ENCODE measurements around the gene NR2F2. TPM values are rescaled to one million over a fixed set of nuclear protein-coding genes. Genes with fewer than 3 reads are reported as not detected.

The NR2F2 gene
- total and polyA plus RNA-seq, 5 experiments from 2014 or later, result not detected

DNA sequence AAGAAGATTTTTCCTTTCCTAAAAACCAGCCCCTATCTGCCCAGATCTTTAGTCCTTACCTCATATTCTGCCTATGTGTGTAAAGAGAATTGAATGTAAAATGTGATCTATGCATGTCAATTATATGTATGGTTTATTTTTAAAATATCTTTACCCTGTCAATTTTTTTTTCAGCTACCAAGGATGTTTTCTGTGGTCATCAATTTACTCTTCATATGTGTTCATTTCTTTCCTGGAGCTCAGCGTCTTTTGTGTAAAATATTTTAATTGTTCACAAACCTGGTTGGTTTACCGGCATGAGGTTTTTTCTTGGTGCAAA, 1.7 kb upstream of the NR2F2 start:
- ATAC-seq, result no peak
- H3K9me3 Mint-ChIP-seq, result peaks cover 0 to 34% (median 8%) of the 10 kb centered on the region in 9 donors
- peaks cover 13 to 44% (median 29%) of the 10 kb centered on the region in 4 donors for H3K4me1 Mint-ChIP-seq
- peaks cover 0 to 19% (median 16%) of the 10 kb centered on the region in 3 donors for H3K36me3 Mint-ChIP-seq
- peaks cover 51 to 90% (median 75%) of the 10 kb centered on the region in 5 donors for H3K27me3 Mint-ChIP-seq
- H3K27ac Mint-ChIP-seq, result no peak overlapping the region
- no peak for DNase-seq
- no peak overlapping the region for H3K4me3 Mint-ChIP-seq
- POLR2A ChIA-PET, result no interaction called here

DNA sequence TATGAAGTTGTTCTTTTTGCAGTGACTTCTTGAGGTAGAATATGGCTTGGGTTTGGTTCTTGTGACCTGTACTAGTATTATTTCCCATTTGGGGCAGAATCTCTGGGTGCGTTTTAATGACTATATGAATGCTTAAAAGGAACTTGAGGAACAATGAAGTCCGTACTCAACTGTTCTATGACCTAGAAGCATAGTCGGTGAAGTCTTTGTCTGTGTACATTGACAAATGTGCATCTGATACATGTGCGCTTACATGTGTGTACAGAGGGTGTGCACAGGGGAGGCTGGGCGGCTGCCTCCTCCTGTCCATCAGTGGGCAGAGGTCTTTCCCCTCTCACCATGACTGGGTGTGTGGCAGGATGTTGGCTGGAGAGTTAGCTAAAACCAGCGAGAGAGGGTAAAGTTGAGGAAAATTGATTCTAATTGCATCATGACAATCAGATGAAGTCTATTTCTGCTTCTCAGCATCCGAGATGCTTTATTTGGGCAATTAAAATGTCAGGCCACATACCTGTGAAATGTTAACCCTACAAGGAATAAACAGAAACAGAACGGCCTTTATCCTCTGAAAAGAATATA, 1.0 kb upstream of the NR2F2 start:
- DNase-seq, result no peak
- Mint-ChIP-seq H3K27me3 (peaks cover 46 to 90% (median 72%) of the 10 kb centered on the region in 5 donors), H3K9me3 (peaks cover 0 to 34% (median 8%) of the 10 kb centered on the region in 9 donors), H3K4me3 (peak overlapping the region; percentile 8 to 84 (median 70)), H3K27ac (no peak overlapping the region), H3K36me3 (peaks cover 0 to 19% (median 16%) of the 10 kb centered on the region in 3 donors), H3K4me1 (peaks cover 13 to 44% (median 29%) of the 10 kb centered on the region in 4 donors)
- no peak for ATAC-seq
- POLR2A ChIA-PET, result no interaction called here

DNA sequence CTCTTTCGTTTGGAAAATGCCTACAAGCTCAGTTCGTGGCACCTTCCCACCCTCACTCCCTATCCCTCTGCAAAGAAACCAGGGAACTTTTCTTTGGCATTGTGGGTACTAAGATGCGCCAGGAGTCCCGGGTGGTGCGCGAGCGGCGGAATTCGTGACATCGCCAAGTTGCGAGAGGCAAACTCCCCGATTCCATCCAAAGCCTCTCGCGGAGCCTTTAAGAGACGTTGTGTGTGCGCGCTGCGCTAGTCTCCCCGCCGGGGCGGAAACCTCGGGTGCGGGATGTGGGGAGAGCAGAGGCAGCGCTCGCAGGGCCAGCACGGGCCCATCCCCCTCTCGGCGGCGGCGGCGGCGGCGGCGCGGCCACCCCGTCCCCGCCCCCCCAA, 443 bp upstream of the NR2F2 start:
- POLR2A ChIA-PET, result no interaction called here
- DNase-seq, result no peak
- peaks cover 0 to 22% (median 12%) of the 10 kb centered on the region in 3 donors for H3K36me3 Mint-ChIP-seq
- peaks cover 0 to 33% (median 8%) of the 10 kb centered on the region in 9 donors for H3K9me3 Mint-ChIP-seq
- peaks cover 13 to 44% (median 29%) of the 10 kb centered on the region in 4 donors for H3K4me1 Mint-ChIP-seq
- peaks cover 45 to 90% (median 70%) of the 10 kb centered on the region in 5 donors for H3K27me3 Mint-ChIP-seq
- no peak overlapping the region for H3K27ac Mint-ChIP-seq
- peak in 1 of 2 donors; percentile 33 for ATAC-seq
- peak overlapping the region; percentile 59 to 84 (median 70) for H3K4me3 Mint-ChIP-seq

DNA sequence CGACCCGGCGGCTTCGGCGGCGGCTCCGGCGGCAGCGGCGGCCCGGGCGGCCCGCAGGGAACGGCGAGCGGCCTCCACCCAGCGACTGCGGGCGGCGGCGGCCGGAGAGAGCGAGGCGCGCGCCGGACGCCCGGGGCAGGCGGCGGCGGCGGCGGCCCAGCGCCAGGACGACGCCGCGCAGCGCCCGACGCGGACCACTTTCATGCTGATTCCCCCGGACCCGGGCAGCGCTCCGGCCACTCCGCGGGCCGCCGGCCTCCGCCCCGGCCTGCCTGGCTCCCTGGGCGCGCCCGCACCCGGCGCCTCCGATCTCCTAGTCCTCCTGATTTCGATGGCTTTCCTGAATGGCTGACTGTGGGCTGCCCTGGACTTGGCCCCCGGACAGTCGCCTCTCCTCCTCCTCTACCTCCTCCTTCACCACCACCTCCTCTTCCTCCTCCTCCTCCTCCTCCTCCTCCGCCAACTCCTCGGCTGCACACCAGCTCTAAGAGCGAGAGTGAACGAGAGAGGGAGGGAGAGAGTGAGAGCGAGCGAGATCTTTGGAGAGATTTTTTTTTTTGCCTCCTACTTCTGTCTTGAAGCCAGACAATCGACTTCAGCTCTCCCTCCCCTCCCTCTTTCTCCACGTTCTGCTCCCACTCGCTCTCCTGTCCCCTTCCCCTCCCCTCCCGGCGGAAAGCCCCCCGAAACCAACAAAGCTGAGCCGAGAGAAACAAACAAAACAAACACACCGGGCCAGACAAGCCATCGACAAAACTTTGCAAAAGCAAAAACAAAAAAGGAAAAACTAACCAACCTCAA, 844 bp downstream of the NR2F2 start:
- Mint-ChIP-seq H3K9me3 (peaks cover 0 to 35% (median 12%) of the 10 kb centered on the region in 9 donors), H3K4me3 (peak overlapping the region; percentile 31 to 84 (median 62)), H3K27ac (no peak overlapping the region), H3K4me1 (peaks cover 13 to 40% (median 29%) of the 10 kb centered on the region in 4 donors), H3K36me3 (peaks cover 0 to 23% (median 3%) of the 10 kb centered on the region in 3 donors), H3K27me3 (peaks cover 45 to 90% (median 70%) of the 10 kb centered on the region in 5 donors)
- ATAC-seq, result no peak
- no peak for DNase-seq
- POLR2A ChIA-PET, result no interaction called here

DNA sequence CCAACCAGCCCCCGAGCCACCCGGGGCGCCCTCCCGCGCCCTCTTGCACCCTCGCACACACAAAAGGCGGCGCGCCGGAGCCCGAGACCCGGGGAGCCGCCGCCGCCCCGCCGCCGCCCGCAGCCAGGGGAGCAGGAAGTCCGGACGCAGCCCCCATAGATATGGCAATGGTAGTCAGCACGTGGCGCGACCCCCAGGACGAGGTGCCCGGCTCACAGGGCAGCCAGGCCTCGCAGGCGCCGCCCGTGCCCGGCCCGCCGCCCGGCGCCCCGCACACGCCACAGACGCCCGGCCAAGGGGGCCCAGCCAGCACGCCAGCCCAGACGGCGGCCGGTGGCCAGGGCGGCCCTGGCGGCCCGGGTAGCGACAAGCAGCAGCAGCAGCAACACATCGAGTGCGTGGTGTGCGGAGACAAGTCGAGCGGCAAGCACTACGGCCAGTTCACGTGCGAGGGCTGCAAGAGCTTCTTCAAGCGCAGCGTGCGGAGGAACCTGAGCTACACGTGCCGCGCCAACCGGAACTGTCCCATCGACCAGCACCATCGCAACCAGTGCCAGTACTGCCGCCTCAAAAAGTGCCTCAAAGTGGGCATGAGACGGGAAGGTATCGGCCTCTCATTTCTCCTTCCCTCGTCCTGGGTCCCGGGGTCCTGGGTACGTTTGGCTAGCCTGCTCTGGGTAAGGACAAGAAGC, 1.6 kb downstream of the NR2F2 start:
- Mint-ChIP-seq H3K27ac (peak overlapping the region in 1 of 10 donors; percentile 53), H3K9me3 (peaks cover 0 to 36% (median 20%) of the 10 kb centered on the region in 9 donors)
- POLR2A ChIA-PET, result no interaction called here

DNA sequence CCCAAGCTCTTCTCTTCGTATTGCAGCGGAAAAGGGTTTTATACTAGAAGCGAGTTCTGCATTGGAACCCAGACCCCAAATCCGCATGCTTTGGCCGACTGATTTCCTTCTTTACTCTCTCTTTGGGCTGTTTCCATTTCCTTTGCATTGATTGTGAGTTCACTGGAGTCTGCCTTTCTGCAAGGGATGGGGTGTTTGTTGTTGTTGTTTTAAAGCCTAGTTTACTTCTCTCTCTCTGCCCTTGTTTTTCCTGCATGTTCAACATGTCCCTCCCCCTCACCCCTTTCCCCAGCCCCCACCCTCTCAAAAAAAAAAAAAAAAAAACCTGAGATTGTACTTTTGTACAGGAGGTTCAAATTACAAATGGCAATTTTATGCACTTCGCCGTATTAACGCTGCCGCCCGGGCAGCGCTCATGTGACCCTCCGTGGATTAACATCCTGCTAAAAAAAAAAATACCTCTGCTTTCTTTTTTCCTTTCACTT, 2.2 kb downstream of the NR2F2 start:
- H3K27ac Mint-ChIP-seq, result peak overlapping the region in 3 of 10 donors; percentile 9 to 71 (median 53)
- peaks cover 0 to 38% (median 20%) of the 10 kb centered on the region in 9 donors for H3K9me3 Mint-ChIP-seq
- peaks cover 11 to 33% (median 23%) of the 10 kb centered on the region in 4 donors for H3K4me1 Mint-ChIP-seq

More for the DNA sequence above, 1.6 kb downstream of the NR2F2 start:
- ATAC-seq (no peak), DNase-seq (no peak)
- Mint-ChIP-seq H3K36me3 (peaks cover 0 to 22% (median 4%) of the 10 kb centered on the region in 3 donors), H3K4me1 (peaks cover 11 to 33% (median 23%) of the 10 kb centered on the region in 4 donors), H3K4me3 (peak overlapping the region; percentile 38 to 85 (median 63)), H3K27me3 (peaks cover 47 to 90% (median 67%) of the 10 kb centered on the region in 5 donors)

DNA sequence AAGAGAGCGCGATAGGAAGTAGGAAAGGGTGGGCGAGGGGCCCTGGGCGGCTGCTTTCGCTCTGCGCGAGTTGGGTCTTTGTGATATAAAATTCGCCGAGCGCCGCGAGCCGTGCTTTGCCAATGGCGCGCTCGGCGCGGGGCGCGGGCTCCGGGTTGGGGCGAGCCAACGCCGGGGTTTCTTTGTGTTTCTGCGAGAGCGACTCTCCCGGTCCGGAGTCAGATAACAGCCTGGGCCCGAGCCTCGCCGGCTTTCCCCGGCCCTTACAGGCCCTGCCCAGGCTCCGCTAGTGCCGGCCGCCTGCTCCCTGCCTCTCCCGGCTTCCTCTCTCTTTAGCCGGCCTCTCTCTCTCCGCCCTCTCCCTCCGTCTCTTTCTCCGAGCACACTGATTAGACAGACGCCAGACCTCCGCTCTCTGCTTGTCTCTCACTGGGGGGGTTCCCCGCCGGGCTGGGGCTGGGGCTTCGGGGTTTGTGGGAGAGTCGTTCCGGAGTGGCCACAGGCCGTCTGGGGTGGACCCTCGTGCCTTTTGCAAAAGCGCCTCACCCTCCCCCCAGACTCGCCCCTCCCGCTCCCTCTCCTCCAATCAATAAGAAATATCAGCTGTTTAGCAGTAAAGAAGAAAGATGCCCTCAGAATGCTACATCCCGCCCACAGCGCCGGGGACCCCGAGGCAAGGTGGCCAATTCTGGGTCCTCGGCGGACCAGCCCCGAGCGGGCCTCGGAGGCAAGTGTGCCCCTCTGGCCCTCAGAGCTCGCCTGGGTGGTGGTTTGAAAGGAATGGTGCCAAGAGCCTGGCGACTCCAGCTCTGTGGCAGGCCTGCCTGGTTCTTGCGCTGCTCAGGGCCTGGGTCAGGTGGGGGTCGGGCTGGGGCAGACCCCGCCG, 2.9 kb downstream of the NR2F2 start:
- H3K27ac Mint-ChIP-seq, result no peak overlapping the region
- peaks cover 4 to 27% (median 8%) of the 10 kb centered on the region in 3 donors for H3K36me3 Mint-ChIP-seq
- H3K27me3 Mint-ChIP-seq, result peaks cover 44 to 89% (median 67%) of the 10 kb centered on the region in 5 donors
- POLR2A ChIA-PET, result no interaction called here
- ATAC-seq, result no peak
- DNase-seq, result no peak
- peaks cover 11 to 33% (median 23%) of the 10 kb centered on the region in 4 donors for H3K4me1 Mint-ChIP-seq
- peaks cover 0 to 37% (median 19%) of the 10 kb centered on the region in 9 donors for H3K9me3 Mint-ChIP-seq
- peak overlapping the region; percentile 52 to 85 (median 66) for H3K4me3 Mint-ChIP-seq

More for the DNA sequence above, 2.2 kb downstream of the NR2F2 start:
- ATAC-seq (no peak), DNase-seq (no peak)
- peaks cover 49 to 92% (median 67%) of the 10 kb centered on the region in 5 donors for H3K27me3 Mint-ChIP-seq
- POLR2A ChIA-PET, result no interaction called here
- H3K36me3 Mint-ChIP-seq, result peaks cover 4 to 27% (median 8%) of the 10 kb centered on the region in 3 donors
- H3K4me3 Mint-ChIP-seq, result peak overlapping the region; percentile 52 to 85 (median 66)

DNA sequence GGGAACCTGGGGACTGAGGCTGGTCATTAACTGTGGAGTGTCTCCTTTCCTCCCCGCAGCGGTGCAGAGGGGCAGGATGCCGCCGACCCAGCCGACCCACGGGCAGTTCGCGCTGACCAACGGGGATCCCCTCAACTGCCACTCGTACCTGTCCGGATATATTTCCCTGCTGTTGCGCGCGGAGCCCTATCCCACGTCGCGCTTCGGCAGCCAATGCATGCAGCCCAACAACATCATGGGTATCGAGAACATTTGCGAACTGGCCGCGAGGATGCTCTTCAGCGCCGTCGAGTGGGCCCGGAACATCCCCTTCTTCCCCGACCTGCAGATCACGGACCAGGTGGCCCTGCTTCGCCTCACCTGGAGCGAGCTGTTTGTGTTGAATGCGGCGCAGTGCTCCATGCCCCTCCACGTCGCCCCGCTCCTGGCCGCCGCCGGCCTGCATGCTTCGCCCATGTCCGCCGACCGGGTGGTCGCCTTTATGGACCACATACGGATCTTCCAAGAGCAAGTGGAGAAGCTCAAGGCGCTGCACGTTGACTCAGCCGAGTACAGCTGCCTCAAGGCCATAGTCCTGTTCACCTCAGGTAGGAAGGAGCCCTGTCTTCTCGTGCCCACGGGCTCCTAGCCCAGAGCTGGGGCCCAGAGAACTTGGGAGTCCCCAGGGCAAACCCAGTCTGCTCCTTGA, 3.7 kb downstream of the NR2F2 start:
- ATAC-seq (no peak), DNase-seq (no peak)
- Mint-ChIP-seq H3K4me3 (peak overlapping the region in 6 of 10 donors; percentile 14 to 85 (median 44)), H3K27me3 (peaks cover 38 to 85% (median 65%) of the 10 kb centered on the region in 5 donors), H3K4me1 (peaks cover 11 to 33% (median 23%) of the 10 kb centered on the region in 4 donors), H3K36me3 (peaks cover 4 to 27% (median 11%) of the 10 kb centered on the region in 3 donors), H3K9me3 (peaks cover 0 to 38% (median 16%) of the 10 kb centered on the region in 9 donors), H3K27ac (no peak overlapping the region)
- POLR2A ChIA-PET, result no interaction called here

DNA sequence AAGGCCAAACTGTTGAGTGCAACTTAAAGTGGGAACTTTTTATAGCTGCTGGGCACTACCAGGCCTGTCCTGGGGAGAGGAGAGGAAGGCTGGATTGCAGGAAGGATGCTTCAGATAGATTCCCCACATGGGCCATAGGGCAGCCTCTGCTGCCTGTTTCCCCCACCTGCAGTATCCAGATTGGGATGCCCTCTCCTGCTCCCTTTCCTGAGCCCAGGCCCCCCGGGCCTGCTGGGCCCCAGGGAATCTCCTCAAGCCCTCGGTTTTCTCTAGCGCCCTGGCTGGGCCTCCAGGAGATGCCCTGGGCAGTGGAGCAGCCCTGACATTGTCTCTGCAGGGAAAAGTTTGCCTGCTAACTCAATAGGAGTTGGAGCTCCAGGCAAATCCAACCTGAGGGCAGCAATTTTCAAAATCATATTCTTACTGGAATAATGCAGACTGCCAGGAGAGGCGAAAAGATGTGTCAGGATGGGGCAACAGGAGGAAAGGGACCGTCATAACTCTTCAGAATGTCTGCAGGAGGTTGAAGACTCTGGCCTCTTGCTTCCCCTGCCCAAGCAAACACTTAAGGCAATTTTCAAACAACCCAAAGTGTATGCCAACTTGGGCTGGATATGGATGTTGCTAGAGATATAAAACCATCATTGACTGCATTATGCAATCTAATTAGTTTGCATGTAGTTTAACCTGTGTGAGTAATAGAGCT, 4.4 kb downstream of the NR2F2 start:
- H3K27ac Mint-ChIP-seq, result no peak overlapping the region
- DNase-seq (no peak), ATAC-seq (no peak)
- POLR2A ChIA-PET, result no interaction called here
- peaks cover 37 to 85% (median 67%) of the 10 kb centered on the region in 5 donors for H3K27me3 Mint-ChIP-seq
- peaks cover under 1 to 40% (median 16%) of the 10 kb centered on the region in 9 donors for H3K9me3 Mint-ChIP-seq
- peak overlapping the region in 4 of 10 donors; percentile 2 to 18 (median 10) for H3K4me3 Mint-ChIP-seq
- H3K4me1 Mint-ChIP-seq, result peaks cover 11 to 26% (median 17%) of the 10 kb centered on the region in 4 donors
- H3K36me3 Mint-ChIP-seq, result peaks cover 7 to 25% (median 11%) of the 10 kb centered on the region in 3 donors

DNA sequence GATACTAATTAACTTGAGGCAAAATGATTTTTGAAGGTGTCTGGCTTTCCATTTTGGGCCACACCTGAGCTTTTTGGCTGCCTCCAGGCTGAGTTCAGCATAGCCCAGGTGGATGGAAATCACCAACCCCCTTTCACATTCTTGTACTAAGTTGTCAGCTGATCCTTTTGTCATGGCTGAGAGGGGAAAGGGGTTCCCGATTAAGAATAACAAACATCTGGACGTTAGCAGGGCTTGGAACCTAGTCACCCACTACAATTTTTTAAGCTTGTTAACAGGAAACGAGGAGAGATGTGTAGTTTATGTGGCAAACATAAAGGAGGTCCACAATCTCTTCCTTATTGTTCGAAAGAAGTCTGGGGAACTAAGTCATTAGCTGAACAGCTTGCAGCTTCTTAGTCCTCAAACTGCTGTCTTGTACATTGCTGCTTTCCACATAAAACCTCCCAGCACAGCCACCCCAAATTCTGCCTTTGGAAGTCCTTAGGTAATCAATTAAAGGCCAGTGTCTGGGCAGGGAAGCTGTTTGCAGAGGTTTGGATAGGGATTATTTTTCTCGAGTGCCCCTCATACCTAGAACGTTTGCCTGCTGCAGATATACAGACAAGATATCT, 5.0 kb downstream of the NR2F2 start:
- H3K27me3 Mint-ChIP-seq, result peaks cover 41 to 85% (median 70%) of the 10 kb centered on the region in 5 donors
- H3K9me3 Mint-ChIP-seq, result peaks cover 4 to 46% (median 21%) of the 10 kb centered on the region in 9 donors
- H3K4me1 Mint-ChIP-seq, result peaks cover 8 to 24% (median 17%) of the 10 kb centered on the region in 4 donors
- no peak for DNase-seq
- no peak overlapping the region for H3K27ac Mint-ChIP-seq
- H3K36me3 Mint-ChIP-seq, result peaks cover 7 to 22% (median 17%) of the 10 kb centered on the region in 3 donors
- POLR2A ChIA-PET, result no interaction called here
- no peak for ATAC-seq
- H3K4me3 Mint-ChIP-seq, result no peak overlapping the region

Measured in naive thymus-derived CD8-positive, alpha-beta T cell (primary cell).